Measurements from ENCODE around the gene LRRC74B.
"Not testable (repeated sequence)": the region's sequence is repeated elsewhere in the genome, so short reads cannot be mapped to it uniquely, and the experiment has no call there.

The LRRC74B gene

DNA sequence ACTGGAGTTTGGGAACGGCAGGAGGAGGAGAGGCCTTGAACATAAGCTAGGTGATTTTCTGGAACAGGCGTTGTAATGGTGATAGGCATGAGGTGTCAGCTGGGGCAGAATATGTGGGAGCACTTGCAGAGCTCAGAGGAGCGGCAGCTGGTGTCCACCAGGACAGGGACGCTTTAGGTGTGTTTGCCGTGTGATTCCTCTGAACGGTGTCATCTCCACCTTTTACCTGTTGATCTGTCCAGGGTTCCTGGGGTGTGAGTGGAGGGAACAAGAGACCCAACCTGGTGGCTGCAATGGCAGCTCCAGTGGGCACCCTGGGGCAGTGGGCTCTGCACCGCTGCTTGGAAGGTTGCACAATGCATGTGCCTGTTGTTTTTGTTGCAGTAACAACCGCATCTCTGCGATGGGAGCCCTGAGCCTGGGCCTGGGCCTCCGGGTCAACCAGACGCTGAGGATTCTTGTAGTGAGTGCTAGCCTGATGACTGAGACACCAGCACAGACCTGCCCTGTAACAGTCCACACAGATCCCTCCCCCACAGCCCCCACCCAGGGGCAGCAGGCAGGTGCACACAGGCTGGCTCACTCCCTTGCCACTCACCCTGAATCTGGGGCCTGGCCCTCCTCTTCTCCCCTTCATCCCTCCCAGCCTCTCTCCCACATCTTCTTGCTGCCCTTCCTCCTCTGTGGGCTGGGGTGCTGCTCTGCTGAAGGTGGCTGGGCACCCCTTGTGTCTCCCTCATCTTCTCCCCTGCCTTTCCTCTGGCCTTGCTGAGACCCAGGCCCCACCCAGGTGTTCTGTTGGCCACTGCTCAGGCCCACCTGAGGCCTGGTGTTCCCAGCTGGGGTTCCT lies 9.2 kb downstream of the LRRC74B start:
- no peak for DNase-seq (ENCODE audit: low read depth)

GRCh38 chr22:21055564-21055834 lies 9.8 kb downstream of the LRRC74B start:
- DNase-seq (ENCODE audit: low read depth): no peak

DNA sequence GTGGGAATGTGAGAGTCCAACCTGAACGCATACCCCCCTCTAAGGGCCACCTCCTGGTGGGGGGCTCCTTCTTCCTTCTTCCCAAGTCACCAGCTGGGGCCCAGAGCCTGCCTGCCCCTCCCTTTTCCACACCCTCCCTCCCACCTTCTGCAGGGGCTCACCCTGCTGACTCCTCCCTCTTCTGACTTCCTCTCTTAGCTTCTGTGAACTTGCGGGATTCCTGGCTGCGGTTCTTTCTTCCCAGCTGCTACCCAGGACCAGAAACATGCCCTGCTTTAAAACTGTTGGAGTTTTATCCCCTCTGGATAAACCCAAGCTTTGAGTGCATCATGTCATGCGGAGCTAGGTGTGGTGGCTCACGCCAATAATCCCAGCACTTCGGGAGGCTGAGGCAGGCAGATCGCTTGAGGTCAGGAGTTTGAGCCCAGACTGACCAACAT lies 10.2 kb downstream of the LRRC74B start:
- peak; percentile 19 for DNase-seq (ENCODE audit: low read depth)

- not testable (repeated sequence) for DNase-seq (ENCODE audit: low read depth)
Observed at GRCh38 chr22:21060363-21060762, 14.6 kb downstream of the LRRC74B start.

GRCh38 chr22:21061660-21062321 lies 16.0 kb downstream of the LRRC74B start:
- DNase-seq (ENCODE audit: low read depth): not testable (repeated sequence)

- not testable (repeated sequence) for DNase-seq (ENCODE audit: low read depth)
Observed at GRCh38 chr22:21064425-21064824, 18.7 kb downstream of the LRRC74B start.

- DNase-seq (ENCODE audit: low read depth): no peak
Observed at GRCh38 chr22:21064917-21065864, 19.4 kb downstream of the LRRC74B start.

DNA sequence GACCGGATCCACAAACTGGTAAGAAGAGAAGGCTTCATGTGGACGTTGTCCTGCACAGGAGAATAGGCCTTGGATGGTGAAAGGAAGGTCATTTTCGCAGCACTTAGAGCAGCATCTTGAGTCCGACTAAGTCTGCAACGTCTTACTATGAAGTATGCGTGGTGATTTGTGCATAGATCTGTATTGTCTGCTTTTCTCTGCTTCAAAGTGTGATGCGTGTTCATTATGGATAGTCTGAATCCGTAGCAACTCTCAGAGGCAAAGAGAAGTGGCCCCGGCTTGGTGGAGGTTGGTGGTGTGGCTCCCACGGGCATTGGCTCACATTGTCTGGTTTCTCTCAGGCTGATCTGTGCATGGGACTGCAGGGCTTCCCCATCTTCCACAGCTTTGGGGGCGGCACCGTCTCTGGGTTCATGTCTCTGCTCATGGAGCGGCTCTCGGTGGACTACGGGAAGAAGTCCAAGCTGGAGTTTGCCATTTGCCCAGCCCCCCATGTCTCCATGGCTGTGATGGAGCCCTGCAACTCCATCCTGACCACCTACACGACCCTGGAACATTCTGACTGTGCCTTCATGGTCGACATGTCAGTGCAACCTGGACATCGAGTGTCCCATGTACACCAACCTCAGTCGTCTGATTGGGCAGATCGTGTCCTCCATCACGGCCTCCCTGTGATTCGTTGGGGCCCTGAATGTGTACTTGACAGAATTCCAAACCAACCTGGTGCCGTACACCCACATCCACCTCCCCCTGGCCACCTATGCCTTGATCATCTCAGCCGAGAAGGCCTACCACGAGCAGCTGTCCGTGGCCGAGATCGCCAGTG lies 21.5 kb downstream of the LRRC74B start:
- DNase-seq (ENCODE audit: low read depth): no peak

GRCh38 chr22:21067901-21068680 lies 22.3 kb downstream of the LRRC74B start:
- DNase-seq (ENCODE audit: low read depth): no peak

GRCh38 chr22:21068681-21069276 lies 23.0 kb downstream of the LRRC74B start:
- no peak for DNase-seq (ENCODE audit: low read depth)

- DNase-seq (ENCODE audit: low read depth): no peak
Observed at GRCh38 chr22:21069375-21069774, 23.6 kb downstream of the LRRC74B start.

DNA sequence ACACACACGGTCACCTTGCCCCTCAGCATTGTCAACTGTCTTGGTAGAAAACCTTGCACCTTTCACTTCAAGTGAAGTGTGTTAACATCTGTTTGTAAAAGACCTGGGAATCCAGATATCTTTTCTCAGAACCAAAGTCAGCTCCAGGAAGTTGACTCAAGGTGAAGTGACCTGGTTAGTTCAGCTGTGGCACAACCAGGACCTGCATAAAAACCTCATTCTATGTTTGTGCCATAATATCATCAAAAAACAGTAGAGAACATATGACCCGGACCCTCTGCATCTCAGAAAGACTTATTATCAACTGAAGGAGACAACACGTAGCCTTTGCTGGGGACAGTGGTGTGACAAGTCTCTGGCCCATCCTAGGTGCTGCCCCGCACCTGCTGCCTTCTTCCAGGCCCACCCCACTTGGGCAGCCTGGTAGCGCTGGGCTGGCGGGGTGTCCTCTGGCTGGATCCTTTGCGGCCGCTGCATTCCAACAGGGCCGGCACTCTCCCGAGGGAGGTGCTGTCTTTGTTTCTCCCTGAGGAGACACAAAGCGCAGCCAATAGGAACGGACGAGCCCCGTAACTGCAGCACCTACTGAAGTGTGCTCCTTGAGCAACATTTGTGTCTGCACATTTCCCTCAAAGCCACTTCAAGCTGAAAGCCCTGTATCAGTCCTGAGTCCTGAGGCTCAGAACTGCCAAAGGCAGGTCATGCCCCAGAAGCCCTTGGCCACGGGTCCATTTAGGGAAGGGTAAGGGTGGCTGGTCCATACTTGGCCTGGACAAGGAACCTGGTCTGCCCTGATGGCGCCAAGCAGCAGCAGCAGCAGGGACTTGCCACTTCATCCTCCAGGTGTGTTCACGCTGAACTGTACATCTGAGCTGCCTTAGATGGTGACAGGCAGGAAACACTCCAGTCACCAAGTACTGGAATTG lies 25.2 kb downstream of the LRRC74B start:
- no peak for DNase-seq (ENCODE audit: low read depth)

GRCh38 chr22:21071796-21072195 lies 26.1 kb downstream of the LRRC74B start:
- DNase-seq (ENCODE audit: low read depth): not testable (repeated sequence)

DNA sequence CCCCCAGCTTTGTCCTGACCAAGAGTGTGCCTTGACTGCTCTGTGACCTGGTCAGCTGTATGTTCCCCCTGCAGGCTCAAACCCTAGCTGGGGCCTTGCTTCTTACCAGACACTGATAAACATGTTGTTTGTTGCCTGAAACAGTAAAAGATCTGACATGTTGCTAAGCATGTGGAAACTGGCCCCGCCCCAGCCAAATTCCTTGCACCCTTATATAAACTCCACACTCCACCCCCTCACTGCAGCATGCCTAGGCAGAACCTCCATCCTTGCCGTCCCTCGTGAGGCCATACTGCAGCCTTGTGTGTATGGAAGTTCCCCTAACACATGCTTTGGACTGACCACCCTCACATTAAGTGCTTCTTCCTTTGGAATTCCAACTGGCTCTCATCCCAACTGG lies 27.3 kb downstream of the LRRC74B start:
- DNase-seq (ENCODE audit: low read depth): no peak

DNA sequence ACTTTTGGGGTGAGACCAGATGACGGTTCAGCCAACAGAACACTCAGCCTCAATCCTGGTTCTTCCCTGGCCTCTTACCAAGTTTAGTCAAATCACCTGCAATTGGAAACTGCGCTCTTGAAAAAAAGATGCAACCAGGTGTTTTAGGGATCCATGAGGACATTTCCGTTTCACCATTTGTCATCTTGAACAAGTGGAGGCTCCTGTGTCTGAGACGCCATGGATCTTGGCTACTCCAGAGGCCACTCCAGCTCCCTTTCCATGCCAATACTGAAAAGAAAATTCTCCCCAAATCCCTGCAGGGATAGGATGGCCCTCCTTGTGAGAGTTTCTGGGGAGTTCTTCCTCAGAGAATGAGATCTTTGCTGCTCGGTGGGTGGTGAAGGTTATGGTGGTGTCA lies 27.7 kb downstream of the LRRC74B start:
- no peak for DNase-seq (ENCODE audit: low read depth)

DNA sequence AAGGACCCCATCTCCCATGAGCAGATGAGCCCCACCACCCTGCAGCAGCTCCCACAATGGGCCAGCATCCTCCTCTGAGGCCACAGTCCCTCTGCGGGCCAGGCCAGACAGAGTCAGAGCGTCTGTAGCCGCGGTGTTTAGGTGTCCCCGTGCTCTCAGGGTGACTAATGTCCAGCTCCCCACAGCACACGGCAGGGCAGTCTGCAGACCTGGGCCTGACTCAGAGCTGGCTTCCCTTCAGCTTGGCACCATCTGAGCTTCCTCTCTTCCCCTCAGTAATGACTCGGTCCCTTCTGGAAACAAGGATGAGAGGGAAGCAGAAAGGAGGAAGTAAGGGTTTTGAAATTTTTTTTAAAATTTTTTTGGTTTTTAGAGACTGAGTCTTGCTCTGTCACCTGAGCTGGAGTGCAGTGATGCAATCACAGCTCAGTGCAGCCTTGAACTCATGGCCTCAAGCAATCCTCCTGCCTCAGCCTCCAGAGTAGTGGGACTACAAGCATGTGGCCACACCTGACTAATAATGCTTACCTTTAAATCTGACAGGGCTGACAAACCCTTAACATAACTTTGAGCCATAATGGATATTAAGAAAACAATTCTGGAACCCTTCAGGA lies 28.5 kb downstream of the LRRC74B start:
- DNase-seq (ENCODE audit: low read depth): peak; percentile 88

DNA sequence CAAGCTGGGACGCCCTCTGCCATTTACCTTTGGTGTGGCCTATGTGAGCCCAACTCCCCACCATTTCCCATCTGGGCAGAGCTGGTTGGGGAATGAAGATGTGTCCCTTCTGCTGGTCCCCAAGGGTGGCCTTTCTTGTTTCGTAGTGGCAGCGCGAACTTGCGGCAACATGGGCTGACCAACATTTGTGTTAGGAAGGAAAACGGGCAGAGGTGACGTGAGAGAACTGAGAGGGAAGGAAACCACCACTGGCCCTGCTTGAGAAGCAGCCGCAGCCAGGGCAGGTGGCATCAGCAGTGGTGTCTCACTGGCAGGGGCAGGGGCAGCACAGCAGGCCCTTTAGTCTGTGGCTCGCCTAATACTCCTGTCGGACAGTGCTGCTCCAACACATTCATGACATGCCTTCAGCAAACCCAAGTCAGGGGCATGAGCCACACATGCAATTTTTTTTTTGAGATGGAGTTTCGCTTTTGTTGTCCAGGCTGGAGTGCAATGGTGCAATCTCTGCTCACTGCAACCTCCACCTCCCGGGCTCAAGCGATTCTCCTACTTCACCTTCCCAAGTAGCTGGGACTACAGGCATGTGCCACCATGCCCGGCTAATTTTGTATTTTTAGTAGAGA lies 29.9 kb downstream of the LRRC74B start:
- DNase-seq (ENCODE audit: low read depth): no peak

- no peak for DNase-seq (ENCODE audit: low read depth)
Observed at GRCh38 chr22:21076912-21077625, 31.3 kb downstream of the LRRC74B start.
